Keratinocyte (primary cell): ENCODE results near the gene GTF2H4. TPM values are rescaled to one million over a fixed set of nuclear protein-coding genes. Genes with fewer than 3 reads are reported as not detected.

Experiments
- DNase-seq: peaks from one replicate; pipeline ENCODE4 v3.0.0-alpha.2; 2011; ENCODE audit warnings: low read depth, missing footprints, low spot score
- FAIRE-seq: peaks from 2 replicates; lab custom pipeline; 2011; peaks lifted over from hg19 to GRCh38; lab: Jason Lieb, UNC
- H2AFZ ChIP-seq: 2 replicates; pipeline ENCODE4 v1.6.0; 2012; ENCODE audit warnings: low read length, control low read depth, inconsistent platforms; ENCODE audit not compliant: control insufficient read depth
- H3K27ac ChIP-seq: 2 replicates; pipeline ENCODE4 v1.5.1; 2011; ENCODE audit warnings: low read length; ENCODE audit not compliant: control insufficient read depth, insufficient read depth
- H3K27me3 ChIP-seq: 3 replicates; pipeline ENCODE4 v1.6.0; 2011; ENCODE audit warnings: low read length; ENCODE audit not compliant: control insufficient read depth, insufficient read depth; ENCODE audit errors: extremely low read depth
- H3K36me3 ChIP-seq, 2 experiments: 2 replicates in 1 of 2; 3 replicates in 1 of 2; pipeline ENCODE4 v1.5.1; 2011; ENCODE audit warnings: low read length in 2 of 2, mild to moderate bottlenecking in 1 of 2; ENCODE audit not compliant: control insufficient read depth in 2 of 2, insufficient read depth in 2 of 2; ENCODE audit errors: extremely low read depth in 1 of 2
- H3K4me1 ChIP-seq: 3 replicates; pipeline ENCODE4 v1.5.1; 2011; ENCODE audit warnings: low read length; ENCODE audit not compliant: control insufficient read depth, insufficient read depth; ENCODE audit errors: extremely low read depth
- H3K4me2 ChIP-seq: 3 replicates; pipeline ENCODE4 v1.6.0; 2011; ENCODE audit warnings: low read depth, low read length; ENCODE audit not compliant: control insufficient read depth, insufficient read depth; ENCODE audit errors: extremely low read depth
- H3K4me3 ChIP-seq, 3 experiments: fragments of 200-600 bp in 1 of 3; sonication (generic) in 1 of 3; 2 replicates in 2 of 3; 3 replicates in 1 of 3; pipeline ENCODE4 v1.5.1; 2011 to 2016; ENCODE audit warnings: low read length in 3 of 3, mild to moderate bottlenecking in 3 of 3, control low read depth in 2 of 3, inconsistent platforms in 1 of 3, low read depth in 1 of 3, mixed read lengths in 1 of 3, mixed run types in 1 of 3, moderate library complexity in 1 of 3; ENCODE audit not compliant: control insufficient read depth in 2 of 3, insufficient read depth in 2 of 3; ENCODE audit errors: extremely low read depth in 1 of 3
- H3K79me2 ChIP-seq: 2 replicates; pipeline ENCODE4 v1.6.0; 2012; ENCODE audit warnings: low read length; ENCODE audit not compliant: control insufficient read depth, insufficient read depth
- H3K9ac ChIP-seq: 3 replicates; pipeline ENCODE4 v1.6.0; 2011; ENCODE audit warnings: low read length; ENCODE audit not compliant: control insufficient read depth, insufficient read depth; ENCODE audit errors: extremely low read depth
- H3K9me1 ChIP-seq: 3 replicates; pipeline ENCODE4 v1.6.0; 2011; ENCODE audit warnings: low read length; ENCODE audit not compliant: control insufficient read depth, insufficient read depth; ENCODE audit errors: extremely low read depth
- H3K9me3 ChIP-seq: 2 replicates; pipeline ENCODE4 v1.5.1; 2012; ENCODE audit warnings: low read depth, low read length; ENCODE audit not compliant: control insufficient read depth
- H4K20me1 ChIP-seq: 3 replicates; pipeline ENCODE4 v1.6.0; 2011; ENCODE audit warnings: low read length; ENCODE audit not compliant: control insufficient read depth, insufficient read depth; ENCODE audit errors: extremely low read depth
- CTCF ChIP-seq, 3 experiments: IDR thresholded peaks in 1 of 3; conservative IDR thresholded peaks in 1 of 3; optimal IDR thresholded peaks in 1 of 3; 2 replicates in 2 of 3; 3 replicates in 1 of 3; pipeline versions ENCODE3 to v1.5.1; 2011; ENCODE audit warnings: low read length in 3 of 3, mild to moderate bottlenecking in 3 of 3, moderate library complexity in 2 of 3, control low read depth in 1 of 3, inconsistent platforms in 1 of 3; ENCODE audit not compliant: insufficient read depth in 2 of 3; ENCODE audit errors: extremely low read depth in 1 of 3
- EZH2 ChIP-seq: IDR thresholded peaks from one replicate; pipeline ENCODE4 v1.6.1; 2012; ENCODE audit warnings: inconsistent platforms, mild to moderate bottlenecking, low read length, moderate library complexity
- dilution Hi-C: fragments of 300-500 bp; cut with MboI; formaldehyde crosslinking; loops from one replicate; pipeline ENCODE4 v1.7.0; 2020; ENCODE audit warnings: low sequenced_read_pairs; ENCODE audit not compliant: extremely low pct_ligation_motif_present
- polyA plus RNA-seq, 5 experiments: library from polyadenylated mRNA; depleted of rRNA in 3 of 5; stranded (reverse) in 3 of 5; stranded (forward) in 1 of 5; unstranded in 1 of 5; fragments of >200 nt; gene quantifications; 1 replicate in 1 of 5; 2 replicates in 3 of 5; 3 replicates in 1 of 5; pipeline versions ENCODE4 v1.2.1 to v1.2.3, GENCODE V29; 2011 to 2012; ENCODE audit warnings: missing spikeins in 2 of 5, low read depth in 1 of 5, low replicate concordance in 1 of 5

The GTF2H4 gene
- polyA plus RNA-seq, 1 donor (not counting 4 experiments of a cell fraction or from before 2014, with no cell fraction given), result 38.7 TPM

GRCh38 chr6:30877419-30878262 is 30.4 kb upstream of the GTF2H4 start:
- Histone ChIP-seq H3K36me3 (no peaks in the 10 kb centered on the region), H3K4me3 (peak overlapping the region in 2 of 3 experiments; percentile 8 to 49), H3K9me1 (no peaks in the 10 kb centered on the region), H3K4me1 (peaks cover 39% of the 10 kb centered on the region), H3K9ac (peak overlapping the region; percentile 64), H3K4me2 (peak overlapping the region; percentile 81), H2AFZ (peak overlapping the region; percentile 53), H3K27me3 (no peaks in the 10 kb centered on the region), H3K79me2 (no peaks in the 10 kb centered on the region), H3K27ac (peak overlapping the region; percentile 92), H3K9me3 (peaks cover 2% of the 10 kb centered on the region), H4K20me1 (no peaks in the 10 kb centered on the region)
- TF ChIP-seq CTCF (optimal IDR thresholded peaks at IDR 0.05 in 1 of 3, IDR thresholded peaks at IDR 0.05 in 1 of 3, conservative IDR thresholded peaks at IDR 0.05 in 1 of 3; ENCODE audit: extremely low read depth in 1 of 3, insufficient read depth in 2 of 3, low read length in 3 of 3), result peak in 2 of 3 experiments; percentile 84
- TF ChIP-seq EZH2, result no peak
- dilution Hi-C loops, result no loop called here
- no peak for DNase-seq
- peak; percentile 70 for FAIRE-seq

- H3K79me2 ChIP-seq, result peaks cover 13% of the 10 kb centered on the region
- no peaks in the 10 kb centered on the region for H3K27me3 ChIP-seq
- no peak overlapping the region for H3K9ac ChIP-seq
- no peak for DNase-seq
- no peaks in the 10 kb centered on the region for H3K9me1 ChIP-seq
- H3K4me1 ChIP-seq, result peaks cover 40% of the 10 kb centered on the region
- no peak for FAIRE-seq
- TF ChIP-seq EZH2 (no peak), CTCF (optimal IDR thresholded peaks at IDR 0.05 in 1 of 3, IDR thresholded peaks at IDR 0.05 in 1 of 3, conservative IDR thresholded peaks at IDR 0.05 in 1 of 3; ENCODE audit: extremely low read depth in 1 of 3, insufficient read depth in 2 of 3, low read length in 3 of 3) (no peak)
- no peaks in the 10 kb centered on the region for H4K20me1 ChIP-seq
- H3K27ac ChIP-seq, result no peak overlapping the region
- H2AFZ ChIP-seq, result no peak overlapping the region
- H3K4me3 ChIP-seq, result no peak overlapping the region
- no peak overlapping the region for H3K4me2 ChIP-seq
- H3K36me3 ChIP-seq, result no peaks in the 10 kb centered on the region
- dilution Hi-C loops, result no loop called here
- no peaks in the 10 kb centered on the region for H3K9me3 ChIP-seq
Measured at GRCh38 chr6:30879684-30880427, 28.2 kb upstream of the GTF2H4 start.
